ENCODE results near the gene VPS45. TPM values are rescaled to one million over a fixed set of nuclear protein-coding genes. Genes with fewer than 3 reads are reported as not detected.
"Not testable (repeated sequence)": the region's sequence is repeated elsewhere in the genome, so short reads cannot be mapped to it uniquely, and the experiment has no call there.

Gene VPS45
- total RNA-seq, 6 experiments from 2014 or later: 35.6 to 43.3 (median 37.1) TPM

DNA sequence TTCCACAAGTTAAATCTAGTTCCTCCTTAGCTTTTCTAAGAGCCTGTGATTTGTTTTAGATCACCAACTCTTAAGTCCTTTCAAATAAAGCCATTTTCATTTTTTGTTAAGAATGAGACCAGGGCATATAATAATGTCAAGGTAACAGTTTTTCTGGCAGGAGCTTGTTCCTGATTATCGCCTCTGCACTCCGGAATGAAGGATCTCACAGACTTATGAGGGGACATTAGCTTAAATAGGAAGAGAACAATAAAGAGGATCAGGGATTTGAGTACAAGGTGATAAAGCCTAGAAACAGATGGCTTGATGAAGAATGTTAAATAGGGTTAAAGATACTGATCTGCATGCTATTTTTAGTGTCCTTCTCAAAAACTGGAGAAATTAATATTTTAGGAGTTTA is 43.4 kb upstream of the VPS45 start:
- Mint-ChIP-seq H3K4me3 (no peak overlapping the region), H3K9me3 (no peaks in the 10 kb centered on the region), H3K36me3 (ENCODE audit: low read depth) (no peaks in the 10 kb centered on the region), H3K27me3 (ENCODE audit: insufficient read depth) (no peaks in the 10 kb centered on the region), H3K27ac (no peak overlapping the region), H3K4me1 (ENCODE audit: low read depth) (peaks cover 12% of the 10 kb centered on the region)
- no peak for TF ChIP-seq CTCF (IDR thresholded peaks at IDR 0.05)
- DNase-seq: no peak

DNA sequence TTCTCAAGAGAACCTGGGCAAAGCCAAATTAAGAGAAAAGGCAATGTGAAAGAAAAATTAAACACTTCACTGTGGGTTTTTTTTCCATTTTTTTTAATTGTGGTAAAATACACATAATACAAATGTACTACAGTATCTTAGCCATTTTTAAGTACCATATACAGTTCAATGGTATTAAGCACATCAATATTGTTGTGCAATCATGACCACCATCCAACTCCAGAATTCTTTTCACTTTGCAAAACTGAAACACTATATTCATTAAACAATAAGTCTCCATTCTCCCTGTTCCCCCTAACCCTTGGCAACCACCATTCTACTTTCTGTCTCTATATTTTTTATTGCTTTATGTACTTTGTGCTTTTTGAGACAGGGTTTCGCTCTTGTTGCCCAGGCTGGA is 39.3 kb upstream of the VPS45 start:
- no peaks in the 10 kb centered on the region for H3K9me3 Mint-ChIP-seq
- H3K4me1 Mint-ChIP-seq (ENCODE audit: low read depth): no peaks in the 10 kb centered on the region
- no peaks in the 10 kb centered on the region for H3K36me3 Mint-ChIP-seq (ENCODE audit: low read depth)
- no peaks in the 10 kb centered on the region for H3K27me3 Mint-ChIP-seq (ENCODE audit: insufficient read depth)
- H3K27ac Mint-ChIP-seq: no peak overlapping the region
- no peak for TF ChIP-seq CTCF (IDR thresholded peaks at IDR 0.05)
- no peak for DNase-seq
- H3K4me3 Mint-ChIP-seq: no peak overlapping the region

DNA sequence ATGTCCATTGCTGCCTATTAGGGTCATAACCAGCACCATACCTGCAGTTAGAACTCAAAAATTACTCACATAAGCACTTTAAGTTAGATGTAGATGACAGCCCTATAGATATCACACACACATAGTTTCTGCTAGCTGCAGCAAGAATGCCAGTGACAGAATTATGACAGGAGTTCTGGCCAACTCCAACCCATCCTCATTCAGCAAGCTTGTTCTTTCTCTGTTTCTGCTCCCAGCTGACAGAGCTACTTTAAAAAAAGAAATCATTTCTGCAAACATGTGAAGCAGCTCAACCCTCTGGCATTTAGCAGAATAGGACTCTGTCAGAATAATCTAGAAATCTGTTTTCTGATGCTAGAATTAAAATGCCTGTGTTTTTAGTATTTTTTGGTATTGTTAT is 33.2 kb upstream of the VPS45 start:
- H3K4me3 Mint-ChIP-seq: no peak overlapping the region
- no peaks in the 10 kb centered on the region for H3K4me1 Mint-ChIP-seq (ENCODE audit: low read depth)

DNA sequence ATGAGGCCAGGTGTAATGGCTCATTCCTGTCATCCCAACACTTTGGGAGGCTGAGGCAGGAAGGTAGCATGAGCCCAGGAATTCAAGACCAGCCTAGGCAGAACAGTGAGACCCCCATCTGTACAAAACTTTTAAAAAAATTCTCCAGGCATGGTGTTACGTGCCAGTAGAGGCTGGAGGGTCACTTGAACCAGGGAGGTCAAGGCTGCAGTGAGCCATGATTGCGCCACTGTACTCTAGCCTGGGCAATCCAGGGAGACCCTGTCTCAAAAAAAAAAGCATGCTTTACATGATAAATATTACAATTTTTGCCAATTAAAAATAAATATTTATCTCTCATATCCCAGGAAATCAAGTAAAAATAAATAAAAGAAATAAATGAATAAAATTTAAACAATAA is 17.6 kb upstream of the VPS45 start:
- Mint-ChIP-seq H3K4me1 (ENCODE audit: low read depth) (peaks cover 29% of the 10 kb centered on the region), H3K27me3 (ENCODE audit: insufficient read depth) (no peaks in the 10 kb centered on the region), H3K27ac (no peak overlapping the region), H3K9me3 (no peaks in the 10 kb centered on the region), H3K4me3 (no peak overlapping the region), H3K36me3 (ENCODE audit: low read depth) (no peaks in the 10 kb centered on the region)
- TF ChIP-seq CTCF (IDR thresholded peaks at IDR 0.05): no peak
- no peak for DNase-seq

More for the DNA sequence above, 33.2 kb upstream of the VPS45 start:
- no peak for DNase-seq
- TF ChIP-seq CTCF (IDR thresholded peaks at IDR 0.05): no peak
- Mint-ChIP-seq H3K27ac (no peak overlapping the region), H3K9me3 (no peaks in the 10 kb centered on the region), H3K27me3 (ENCODE audit: insufficient read depth) (no peaks in the 10 kb centered on the region), H3K36me3 (ENCODE audit: low read depth) (no peaks in the 10 kb centered on the region)

- no peaks in the 10 kb centered on the region for H3K27me3 Mint-ChIP-seq (ENCODE audit: insufficient read depth)
- H3K4me3 Mint-ChIP-seq: no peak overlapping the region
- no peaks in the 10 kb centered on the region for H3K9me3 Mint-ChIP-seq
- no peak overlapping the region for H3K27ac Mint-ChIP-seq
- H3K4me1 Mint-ChIP-seq (ENCODE audit: low read depth): peaks cover 29% of the 10 kb centered on the region
- H3K36me3 Mint-ChIP-seq (ENCODE audit: low read depth): no peaks in the 10 kb centered on the region
- TF ChIP-seq CTCF (IDR thresholded peaks at IDR 0.05): no peak
- DNase-seq: no peak
Measured at GRCh38 chr1:150051089-150051373, 16.5 kb upstream of the VPS45 start.

GRCh38 chr1:150051905-150052412 is 15.6 kb upstream of the VPS45 start:
- H3K4me1 Mint-ChIP-seq (ENCODE audit: low read depth): peaks cover 29% of the 10 kb centered on the region
- H3K9me3 Mint-ChIP-seq; H3K4me3 Mint-ChIP-seq; H3K36me3 Mint-ChIP-seq (ENCODE audit: low read depth); DNase-seq; H3K27me3 Mint-ChIP-seq (ENCODE audit: insufficient read depth); H3K27ac Mint-ChIP-seq: not testable (repeated sequence)

Data from HFFc6 (cell line).